Effector memory CD4-positive, alpha-beta T cell (primary cell): ENCODE measurements around the gene GINS2.

Experiments used
- DNase-seq, 3 donors: peaks; one replicate each; pipeline ENCODE4 v3.0.0-alpha.2; 2020
- H3K27ac ChIP-seq: 2 replicates; pipeline ENCODE4 v1.7.0; 2013; ENCODE audit warnings: mild to moderate bottlenecking, low read length, moderate library complexity; ENCODE audit not compliant: insufficient read depth, poor library complexity, severe bottlenecking
- H3K27me3 ChIP-seq: replicated peaks from 2 replicates; pipeline ENCODE4 v1.7.0; 2013; ENCODE audit warnings: mild to moderate bottlenecking, low read length; ENCODE audit not compliant: insufficient read depth, control insufficient read depth, poor library complexity, severe bottlenecking
- H3K36me3 ChIP-seq: 2 replicates; pipeline ENCODE4 v1.7.0; 2013; ENCODE audit warnings: mild to moderate bottlenecking, low read length, moderate library complexity; ENCODE audit not compliant: control insufficient read depth, insufficient read depth
- H3K4me1 ChIP-seq: 2 replicates; pipeline ENCODE4 v1.7.0; 2013; ENCODE audit warnings: low read length, mild to moderate bottlenecking; ENCODE audit not compliant: control insufficient read depth, insufficient read depth, poor library complexity, severe bottlenecking
- H3K4me3 ChIP-seq: 2 replicates; pipeline ENCODE4 v1.7.0; 2013; ENCODE audit warnings: low read length, low read depth, mild to moderate bottlenecking; ENCODE audit not compliant: insufficient read depth, poor library complexity, severe bottlenecking
- H3K9me3 ChIP-seq: 2 replicates; pipeline ENCODE4 v1.7.0; 2013; ENCODE audit warnings: mild to moderate bottlenecking, low read length, moderate library complexity; ENCODE audit not compliant: control insufficient read depth

GINS2 gene

GRCh38 chr16:85656351-85657266 is 32.1 kb downstream of the GINS2 start:
- Histone ChIP-seq H3K4me1 (no peaks in the 10 kb centered on the region), H3K27ac (no peak overlapping the region), H3K36me3 (peaks cover 40% of the 10 kb centered on the region), H3K4me3 (no peak overlapping the region), H3K9me3 (no peaks in the 10 kb centered on the region), H3K27me3 (no peaks in the 10 kb centered on the region)
- DNase-seq, result no peak

DNA sequence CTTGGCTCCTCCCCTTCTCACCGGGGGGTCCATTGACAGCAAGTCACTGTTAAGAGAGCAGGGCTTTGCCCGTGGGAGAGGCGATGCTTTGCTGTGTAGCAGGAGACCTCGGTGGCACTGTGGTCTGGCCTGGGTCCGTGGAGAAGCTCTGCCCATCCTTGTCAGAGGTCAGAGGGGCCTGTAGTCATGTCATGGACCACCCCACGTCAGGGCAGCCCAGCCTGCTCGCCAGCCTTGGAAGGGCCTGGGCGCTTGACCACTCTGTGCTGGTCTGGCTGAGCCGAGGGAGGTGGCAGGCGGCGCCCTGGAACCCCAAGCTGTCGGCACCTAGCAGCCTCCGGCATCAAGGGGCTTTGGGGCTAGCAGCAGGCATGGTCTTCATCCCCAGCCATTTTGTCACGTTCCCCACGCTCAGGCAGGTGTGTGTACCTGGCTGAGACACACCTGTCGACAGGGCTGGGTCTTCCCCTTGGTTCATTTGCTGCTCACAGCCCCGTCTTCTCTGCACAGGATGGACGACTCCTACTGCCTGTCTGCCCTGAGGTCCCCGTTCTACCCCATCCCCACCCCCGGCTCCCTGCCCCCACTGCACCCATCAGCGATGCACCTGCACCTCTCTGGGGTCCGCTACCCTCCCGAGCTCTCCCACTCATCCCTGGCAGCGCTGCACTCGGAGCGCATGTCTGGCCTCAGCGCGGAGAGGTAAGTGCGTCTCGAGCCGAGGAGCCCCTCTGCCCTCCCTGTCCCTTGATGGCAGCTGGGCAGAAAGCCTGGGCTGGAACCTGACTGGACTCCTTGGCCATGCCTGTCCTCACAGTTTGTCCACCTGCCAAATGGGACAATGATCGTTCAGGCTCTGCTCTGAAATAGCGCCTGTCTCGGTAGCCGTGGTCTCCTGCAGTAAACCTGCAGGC is 33.3 kb downstream of the GINS2 start:
- no peak for DNase-seq
- Histone ChIP-seq H3K36me3 (peaks cover 40% of the 10 kb centered on the region), H3K27ac (no peak overlapping the region), H3K27me3 (no peaks in the 10 kb centered on the region), H3K4me3 (no peak overlapping the region), H3K4me1 (no peaks in the 10 kb centered on the region), H3K9me3 (no peaks in the 10 kb centered on the region)

- H3K36me3 ChIP-seq, result peaks cover 45% of the 10 kb centered on the region
- no peaks in the 10 kb centered on the region for H3K9me3 ChIP-seq
- no peak overlapping the region for H3K27ac ChIP-seq
- DNase-seq, result no peak
- H3K4me1 ChIP-seq, result no peaks in the 10 kb centered on the region
- no peak overlapping the region for H3K4me3 ChIP-seq
- no peaks in the 10 kb centered on the region for H3K27me3 ChIP-seq
Measured at GRCh38 chr16:85654251-85655095, 34.3 kb downstream of the GINS2 start.

GRCh38 chr16:85653290-85653891 is 35.4 kb downstream of the GINS2 start:
- Histone ChIP-seq H3K27ac (no peak overlapping the region), H3K4me3 (no peak overlapping the region), H3K4me1 (no peaks in the 10 kb centered on the region), H3K9me3 (no peaks in the 10 kb centered on the region), H3K27me3 (no peaks in the 10 kb centered on the region), H3K36me3 (peaks cover 37% of the 10 kb centered on the region)
- no peak for DNase-seq

DNA sequence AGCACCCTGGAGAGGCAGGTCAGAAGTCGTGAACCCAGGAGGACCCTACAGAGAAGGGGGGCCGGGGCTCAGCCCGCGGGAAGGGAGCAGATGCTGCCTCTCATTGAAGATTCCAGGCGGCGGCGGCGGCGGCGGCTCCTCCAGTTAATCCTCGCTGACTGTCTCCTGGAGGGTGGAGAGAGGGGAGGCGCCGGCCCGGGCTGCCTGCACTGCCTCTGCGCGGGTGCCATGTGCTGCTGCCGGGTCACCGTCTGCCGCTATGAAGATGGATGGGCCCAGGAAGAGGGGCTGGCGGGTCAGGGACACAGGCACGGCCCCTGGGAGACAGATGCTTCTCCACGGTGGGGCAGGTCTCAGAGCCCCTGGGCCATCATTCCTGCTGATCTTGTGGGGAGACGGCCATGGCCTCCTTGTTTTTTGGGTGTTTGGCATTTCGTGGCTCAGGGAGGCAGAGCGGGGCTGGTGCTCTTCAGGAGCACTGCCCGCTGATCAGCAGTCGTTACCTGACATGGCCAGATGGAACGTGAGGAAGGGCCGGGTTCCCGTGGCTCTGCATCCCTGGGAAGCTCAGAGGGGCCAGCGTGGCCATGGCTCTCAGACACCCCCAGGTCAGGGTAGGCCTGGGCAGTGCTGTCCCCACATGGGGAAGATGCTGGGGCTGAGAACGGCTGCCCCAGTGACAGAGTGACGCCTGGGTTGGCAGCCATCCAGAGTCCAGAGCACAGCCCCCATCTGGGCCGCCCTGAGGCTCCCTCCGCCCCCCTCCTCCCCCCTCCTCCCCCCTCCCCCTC is 36.1 kb downstream of the GINS2 start:
- Histone ChIP-seq H3K9me3 (no peaks in the 10 kb centered on the region), H3K36me3 (peaks cover 29% of the 10 kb centered on the region), H3K4me1 (no peaks in the 10 kb centered on the region), H3K27me3 (no peaks in the 10 kb centered on the region), H3K4me3 (no peak overlapping the region), H3K27ac (no peak overlapping the region)
- DNase-seq, result no peak

GRCh38 chr16:85651629-85652430 is 36.9 kb downstream of the GINS2 start:
- peaks cover 22% of the 10 kb centered on the region for H3K36me3 ChIP-seq
- no peaks in the 10 kb centered on the region for H3K4me1 ChIP-seq
- no peak overlapping the region for H3K4me3 ChIP-seq
- H3K9me3 ChIP-seq, result no peaks in the 10 kb centered on the region
- no peak overlapping the region for H3K27ac ChIP-seq
- DNase-seq, result no peak
- H3K27me3 ChIP-seq, result no peaks in the 10 kb centered on the region

- peaks cover 16% of the 10 kb centered on the region for H3K36me3 ChIP-seq
- no peaks in the 10 kb centered on the region for H3K4me1 ChIP-seq
Measured at GRCh38 chr16:85650844-85651628, 37.7 kb downstream of the GINS2 start.

More at GRCh38 chr16:85650844-85651628, 37.7 kb downstream of the GINS2 start:
- Histone ChIP-seq H3K27ac (no peak overlapping the region), H3K9me3 (no peaks in the 10 kb centered on the region), H3K27me3 (no peaks in the 10 kb centered on the region), H3K4me3 (no peak overlapping the region)
- DNase-seq, result no peak
